ENCODE data around the gene SRGAP3.

DNA sequence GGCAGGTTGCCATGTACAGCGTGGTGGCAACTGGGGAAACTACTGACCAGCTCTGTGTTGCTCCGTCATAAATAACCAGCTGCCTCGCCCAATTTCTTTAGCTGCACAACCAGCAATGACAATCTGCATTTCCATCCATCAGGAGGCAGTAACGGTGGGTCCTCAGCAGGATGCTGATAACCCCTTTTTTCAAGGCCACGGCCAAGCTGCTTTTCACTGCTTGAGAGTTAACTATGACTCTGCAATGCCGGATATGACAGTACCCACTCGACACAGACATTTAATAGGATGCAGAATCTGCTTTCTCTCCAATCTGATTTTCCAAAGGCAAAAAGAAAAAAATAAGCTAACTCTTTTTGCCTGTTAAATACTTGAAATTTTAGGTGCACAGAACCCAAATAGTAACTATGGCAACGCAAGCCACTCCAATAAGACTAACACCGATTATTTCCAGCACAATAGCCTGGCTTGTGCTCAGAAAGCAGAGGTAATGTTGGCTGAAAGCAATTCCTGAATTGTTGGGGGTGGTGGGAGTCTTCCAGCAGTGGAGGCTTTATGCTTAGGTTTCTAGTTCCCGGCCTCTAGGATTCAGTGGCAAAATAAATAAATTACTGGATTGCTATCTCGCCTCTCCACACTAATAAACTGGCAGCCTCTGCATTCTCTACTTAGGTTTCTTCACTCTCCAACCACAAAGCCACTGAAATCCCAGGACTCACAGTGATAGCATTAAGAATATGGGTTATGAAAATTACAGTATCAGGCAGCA, 31.2 kb upstream of the SRGAP3 start:
- TF ChIP-seq, protein P1, sequence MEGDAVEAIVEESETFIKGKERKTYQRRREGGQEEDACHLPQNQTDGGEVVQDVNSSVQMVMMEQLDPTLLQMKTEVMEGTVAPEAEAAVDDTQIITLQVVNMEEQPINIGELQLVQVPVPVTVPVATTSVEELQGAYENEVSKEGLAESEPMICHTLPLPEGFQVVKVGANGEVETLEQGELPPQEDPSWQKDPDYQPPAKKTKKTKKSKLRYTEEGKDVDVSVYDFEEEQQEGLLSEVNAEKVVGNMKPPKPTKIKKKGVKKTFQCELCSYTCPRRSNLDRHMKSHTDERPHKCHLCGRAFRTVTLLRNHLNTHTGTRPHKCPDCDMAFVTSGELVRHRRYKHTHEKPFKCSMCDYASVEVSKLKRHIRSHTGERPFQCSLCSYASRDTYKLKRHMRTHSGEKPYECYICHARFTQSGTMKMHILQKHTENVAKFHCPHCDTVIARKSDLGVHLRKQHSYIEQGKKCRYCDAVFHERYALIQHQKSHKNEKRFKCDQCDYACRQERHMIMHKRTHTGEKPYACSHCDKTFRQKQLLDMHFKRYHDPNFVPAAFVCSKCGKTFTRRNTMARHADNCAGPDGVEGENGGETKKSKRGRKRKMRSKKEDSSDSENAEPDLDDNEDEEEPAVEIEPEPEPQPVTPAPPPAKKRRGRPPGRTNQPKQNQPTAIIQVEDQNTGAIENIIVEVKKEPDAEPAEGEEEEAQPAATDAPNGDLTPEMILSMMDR (IDR thresholded peaks at IDR 0.05), result no peak
- TF ChIP-seq POLR2AphosphoS5 (IDR thresholded peaks at IDR 0.05), result no peak
